Endothelial cell of umbilical vein (primary cell): ENCODE measurements around the gene CAP2. TPM values are rescaled to one million over a fixed set of nuclear protein-coding genes. Genes with fewer than 3 reads are reported as not detected.
"Not testable (repeated sequence)": the region's sequence is repeated elsewhere in the genome, so short reads cannot be mapped to it uniquely, and the experiment has no call there.

Experiments used
- BruUV-seq: library from RNA; stranded (reverse); fragments of 400-500 nt; replicated peaks from 2 replicates; lab custom pipeline; 2021; lab: Mats Ljungman, UMichigan
- CTCF ChIA-PET: fragments of 300-600, 350-600 bp; sonication (Branson Sonifier 250); formaldehyde crosslinking; loops from one replicate; lab custom pipeline; 2021; ENCODE audit warnings: antibody characterized with exemption, inconsistent platforms; lab: Charles Lee
- POLR2A ChIA-PET: fragments of 300-600, 350-600 bp; sonication (Branson Sonifier 250); formaldehyde crosslinking; loops from one replicate; lab custom pipeline; 2021; ENCODE audit warnings: antibody characterized with exemption, inconsistent platforms; lab: Charles Lee
- DNase-seq: peaks from one replicate; pipeline ENCODE4 v3.0.0-alpha.2; 2011; ENCODE audit warnings: low read depth, low spot score
- FAIRE-seq: peaks from 2 replicates; lab custom pipeline; 2011; peaks lifted over from hg19 to GRCh38; lab: Jason Lieb, UNC
- H2AFZ ChIP-seq: 2 replicates; pipeline ENCODE4 v1.6.0; 2012; ENCODE audit warnings: low read depth, low read length, control low read depth, inconsistent platforms
- H3K27ac ChIP-seq: 2 replicates; pipeline ENCODE4 v1.5.1; 2011; ENCODE audit warnings: low read depth, mild to moderate bottlenecking, control low read depth, low read length, moderate library complexity; ENCODE audit not compliant: insufficient read depth
- H3K27me3 ChIP-seq, 2 experiments: 2 replicates each; pipeline versions ENCODE4 v1.6.0 to v1.6.1; 2011; ENCODE audit warnings: low read length in 2 of 2, mixed read lengths in 1 of 2; ENCODE audit not compliant: control insufficient read depth in 2 of 2, insufficient read depth in 2 of 2
- H3K36me3 ChIP-seq, 2 experiments: 2 replicates in 1 of 2; 3 replicates in 1 of 2; pipeline ENCODE4 v1.5.1; 2011; ENCODE audit warnings: low read length in 2 of 2, mild to moderate bottlenecking in 1 of 2, moderate library complexity in 1 of 2; ENCODE audit not compliant: control insufficient read depth in 2 of 2, insufficient read depth in 2 of 2; ENCODE audit errors: extremely low read depth in 1 of 2
- H3K4me1 ChIP-seq: 3 replicates; pipeline ENCODE4 v1.5.1; 2011; ENCODE audit warnings: mild to moderate bottlenecking, low read length; ENCODE audit not compliant: control insufficient read depth, insufficient read depth; ENCODE audit errors: extremely low read depth
- H3K4me2 ChIP-seq: 2 replicates; pipeline ENCODE4 v1.6.1; 2011; ENCODE audit warnings: low read length, control low read depth, mixed read lengths; ENCODE audit not compliant: insufficient read depth
- H3K4me3 ChIP-seq, 3 experiments: fragments of 200-600 bp in 1 of 3; sonication (generic), shearing (Covaris generic) in 1 of 3; replicated peaks in 1 of 3; 2 replicates each; pipeline ENCODE4 v1.5.1; 2011 to 2016; ENCODE audit warnings: control low read depth in 3 of 3, low read length in 3 of 3, mild to moderate bottlenecking in 2 of 3, inconsistent platforms in 1 of 3, low read depth in 1 of 3, moderate library complexity in 1 of 3; ENCODE audit not compliant: insufficient read depth in 1 of 3
- H3K79me2 ChIP-seq: 2 replicates; pipeline ENCODE4 v1.6.0; 2012; ENCODE audit warnings: low read length, inconsistent platforms; ENCODE audit not compliant: control insufficient read depth, insufficient read depth
- H3K9ac ChIP-seq: replicated peaks from 2 replicates; pipeline ENCODE3; 2011; ENCODE audit warnings: low read length, control low read depth; ENCODE audit not compliant: insufficient read depth; ENCODE audit errors: extremely low read depth
- H3K9me1 ChIP-seq: replicated peaks from 3 replicates; pipeline ENCODE4 v1.6.0; 2011; ENCODE audit warnings: mild to moderate bottlenecking, low read length; ENCODE audit not compliant: control insufficient read depth, insufficient read depth; ENCODE audit errors: extremely low read depth
- H3K9me3 ChIP-seq: replicated peaks from 2 replicates; pipeline ENCODE4 v1.5.1; 2012; ENCODE audit warnings: low read length, inconsistent platforms; ENCODE audit not compliant: control insufficient read depth, insufficient read depth
- H4K20me1 ChIP-seq: replicated peaks from 2 replicates; pipeline ENCODE3; 2011; ENCODE audit warnings: mild to moderate bottlenecking, low read length; ENCODE audit not compliant: control insufficient read depth, insufficient read depth; ENCODE audit errors: extremely low read depth
- EZH2 ChIP-seq: IDR thresholded peaks from 2 replicates; pipeline ENCODE4 v1.6.1; 2012; ENCODE audit warnings: borderline replicate concordance, low read depth, mild to moderate bottlenecking, moderate library complexity, low read length, inconsistent platforms; ENCODE audit not compliant: severe bottlenecking
- FOS ChIP-seq: IDR thresholded peaks from 2 replicates; pipeline ENCODE4 v1.6.1; 2011; ENCODE audit warnings: mild to moderate bottlenecking, low read length, moderate library complexity, borderline replicate concordance; ENCODE audit not compliant: insufficient read depth
- GATA2 ChIP-seq: IDR thresholded peaks from 2 replicates; pipeline ENCODE4 v1.7.0; 2011; ENCODE audit warnings: low read depth, mild to moderate bottlenecking, moderate library complexity, mixed read lengths, low read length; ENCODE audit not compliant: insufficient read length, insufficient read depth
- JUN ChIP-seq: IDR thresholded peaks from 2 replicates; pipeline ENCODE4 v1.6.1; 2011; ENCODE audit warnings: borderline replicate concordance, low read depth; ENCODE audit not compliant: insufficient read length, insufficient read depth
- MYC ChIP-seq: IDR thresholded peaks from one replicate; pipeline ENCODE4 v1.6.1; 2011; ENCODE audit warnings: mild to moderate bottlenecking, low read depth, low read length
- POLR2A ChIP-seq: IDR thresholded peaks from 2 replicates; pipeline ENCODE4 v1.6.1; 2012; ENCODE audit warnings: low read depth, mild to moderate bottlenecking, control low read depth, low read length
- POLR2AphosphoS5 ChIP-seq: IDR thresholded peaks from 2 replicates; pipeline ENCODE4 v1.6.1; 2012; ENCODE audit warnings: low read depth, mild to moderate bottlenecking, control low read depth, low read length, moderate library complexity; ENCODE audit not compliant: insufficient read depth
- dilution Hi-C: fragments of 300-500 bp; cut with MboI; formaldehyde crosslinking; loops from one replicate; pipeline ENCODE4 v1.15.0; 2019; ENCODE audit warnings: low sequenced_read_pairs; ENCODE audit not compliant: extremely low pct_ligation_motif_present
- intact Hi-C: fragments of 100-400 bp; cut with micrococcal nuclease; formaldehyde crosslinking; loops from one replicate; pipeline ENCODE4 v1.10.0; 2022
- polyA plus RNA-seq, 4 experiments: library from polyadenylated mRNA; depleted of rRNA in 3 of 4; stranded (reverse) in 3 of 4; unstranded in 1 of 4; fragments of >200 nt; gene quantifications; 2 replicates each; pipeline versions ENCODE4 v1.2.1 to v1.2.3, GENCODE V29; 2011 to 2012; ENCODE audit warnings: missing spikeins in 1 of 4
- total RNA-seq: library from RNA; stranded (reverse); gene quantifications from 2 replicates; pipeline ENCODE4 v1.2.3, GENCODE V29; 2021
- TF ChIP-seq, protein P1 (sequence below), 2 donors: IDR thresholded peaks; 1 replicate in 1 of 2; 2 replicates in 1 of 2; pipeline ENCODE4 v1.5.1; 2011; ENCODE audit warnings: low read length in 2 of 2, mild to moderate bottlenecking in 2 of 2, moderate library complexity in 2 of 2, control low read depth in 1 of 2, inconsistent platforms in 1 of 2, low read depth in 1 of 2; ENCODE audit not compliant: insufficient read depth in 1 of 2; ENCODE audit errors: extremely low read depth in 1 of 2
- TF ChIP-seq, protein P2 (sequence below): IDR thresholded peaks from 2 replicates; pipeline ENCODE4 v1.6.1; 2011; ENCODE audit not compliant: insufficient read depth, insufficient read length

CAP2 gene
- total and polyA plus RNA-seq, 2 donors (not counting 3 experiments of a cell fraction or from before 2014, with no cell fraction given): 12.2 to 21.3 TPM

DNA sequence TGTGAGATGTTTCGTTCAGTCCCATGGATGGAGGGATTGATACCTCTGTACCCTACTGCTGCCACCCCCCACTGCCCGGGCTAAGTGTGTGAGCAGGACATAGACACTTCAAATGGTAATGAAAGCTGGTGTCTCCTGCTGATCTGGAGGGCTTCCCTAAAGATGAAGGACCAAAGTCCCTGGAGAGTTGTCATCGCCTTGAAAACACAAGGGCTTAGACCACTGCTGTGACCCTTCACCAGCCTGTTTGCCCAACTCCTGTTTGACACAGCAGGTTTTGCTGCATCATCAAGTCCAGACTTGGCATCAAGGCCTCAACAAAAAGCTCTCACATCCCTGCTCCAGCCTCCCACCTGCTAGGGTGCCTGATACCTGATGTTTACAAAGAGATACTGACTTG, 148.8 kb downstream of the CAP2 start:
- no peaks in the 10 kb centered on the region for H3K9me1 ChIP-seq
- no peaks in the 10 kb centered on the region for H3K9me3 ChIP-seq
- no peak overlapping the region for H3K9ac ChIP-seq
- no peaks in the 10 kb centered on the region for H3K27me3 ChIP-seq
- peaks cover 0 to 3% of the 10 kb centered on the region in 2 experiments for H3K36me3 ChIP-seq
- no peak overlapping the region for H3K27ac ChIP-seq
- H3K4me1 ChIP-seq: no peaks in the 10 kb centered on the region
- H3K4me3 ChIP-seq: no peak overlapping the region
- H3K4me2 ChIP-seq: no peak overlapping the region
- intact Hi-C loops (no loop called here), dilution Hi-C loops (no loop called here)
- no peak for FAIRE-seq
- TF ChIP-seq JUN (no peak), MYC (no peak), POLR2A (no peak), FOS (no peak), POLR2AphosphoS5 (no peak), GATA2 (no peak), EZH2 (no peak)
- TF ChIP-seq, protein P1, sequence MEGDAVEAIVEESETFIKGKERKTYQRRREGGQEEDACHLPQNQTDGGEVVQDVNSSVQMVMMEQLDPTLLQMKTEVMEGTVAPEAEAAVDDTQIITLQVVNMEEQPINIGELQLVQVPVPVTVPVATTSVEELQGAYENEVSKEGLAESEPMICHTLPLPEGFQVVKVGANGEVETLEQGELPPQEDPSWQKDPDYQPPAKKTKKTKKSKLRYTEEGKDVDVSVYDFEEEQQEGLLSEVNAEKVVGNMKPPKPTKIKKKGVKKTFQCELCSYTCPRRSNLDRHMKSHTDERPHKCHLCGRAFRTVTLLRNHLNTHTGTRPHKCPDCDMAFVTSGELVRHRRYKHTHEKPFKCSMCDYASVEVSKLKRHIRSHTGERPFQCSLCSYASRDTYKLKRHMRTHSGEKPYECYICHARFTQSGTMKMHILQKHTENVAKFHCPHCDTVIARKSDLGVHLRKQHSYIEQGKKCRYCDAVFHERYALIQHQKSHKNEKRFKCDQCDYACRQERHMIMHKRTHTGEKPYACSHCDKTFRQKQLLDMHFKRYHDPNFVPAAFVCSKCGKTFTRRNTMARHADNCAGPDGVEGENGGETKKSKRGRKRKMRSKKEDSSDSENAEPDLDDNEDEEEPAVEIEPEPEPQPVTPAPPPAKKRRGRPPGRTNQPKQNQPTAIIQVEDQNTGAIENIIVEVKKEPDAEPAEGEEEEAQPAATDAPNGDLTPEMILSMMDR (IDR thresholded peaks at IDR 0.05; ENCODE audit: extremely low read depth in 1 of 2, insufficient read depth in 1 of 2, low read depth in 1 of 2, low read length in 2 of 2): no peak
- TF ChIP-seq, protein P2, sequence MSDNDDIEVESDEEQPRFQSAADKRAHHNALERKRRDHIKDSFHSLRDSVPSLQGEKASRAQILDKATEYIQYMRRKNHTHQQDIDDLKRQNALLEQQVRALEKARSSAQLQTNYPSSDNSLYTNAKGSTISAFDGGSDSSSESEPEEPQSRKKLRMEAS: no peak
- no peak overlapping the region for H2AFZ ChIP-seq
- BruUV-seq: no TSS peak
- H3K79me2 ChIP-seq: no peaks in the 10 kb centered on the region
- CTCF ChIA-PET: interaction anchor here (1.1 to 1.2 kb wide), 4 partner anchors 11 to 46 kb away, joined by 3 to 4 read pairs (median 4); no protein-coding TSS in a partner anchor
- DNase-seq: no peak
- H4K20me1 ChIP-seq: no peaks in the 10 kb centered on the region
- POLR2A ChIA-PET: no interaction called here

DNA sequence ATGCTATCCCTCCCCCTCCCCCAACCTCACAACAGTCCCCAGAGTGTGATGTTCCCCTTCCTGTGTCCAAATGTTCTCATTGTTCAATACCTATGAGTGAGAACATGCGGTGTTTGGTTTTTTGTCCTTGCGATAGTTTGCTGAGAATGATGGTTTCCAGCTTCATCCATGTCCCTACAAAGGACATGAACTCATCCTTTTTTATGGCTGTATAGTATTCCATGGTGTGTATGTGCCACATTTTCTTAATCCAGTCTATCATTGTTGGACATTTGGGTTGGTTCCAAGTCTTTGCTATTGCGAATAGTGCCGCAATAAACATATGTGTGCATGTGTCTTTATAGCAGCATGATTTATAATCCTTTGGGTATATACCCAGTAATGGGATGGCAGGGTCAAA, 152.3 kb downstream of the CAP2 start:
- H3K36me3 ChIP-seq, intact Hi-C loops, BruUV-seq, H3K9me3 ChIP-seq, POLR2A ChIA-PET, DNase-seq, H3K4me2 ChIP-seq, H3K27me3 ChIP-seq, H3K27ac ChIP-seq, CTCF ChIA-PET, FAIRE-seq, dilution Hi-C loops, H2AFZ ChIP-seq, H4K20me1 ChIP-seq, H3K4me3 ChIP-seq, H3K9ac ChIP-seq, H3K4me1 ChIP-seq, H3K79me2 ChIP-seq, H3K9me1 ChIP-seq: not testable (repeated sequence)
